K562 (cell line): ENCODE data around the gene SYMPK. TPM values are rescaled to one million over a fixed set of nuclear protein-coding genes. Genes with fewer than 3 reads are reported as not detected.

Experiments used
- ASH1L ChIP-seq: fragments of 450-650 bp; IDR thresholded peaks from 2 replicates; pipeline ENCODE4 v1.6.1; 2018; ENCODE audit warnings: borderline replicate concordance, mild to moderate bottlenecking, low read depth; ENCODE audit not compliant: partially characterized antibody
- ELF1 ChIP-seq: fragments of 200-800 bp; sonication (Bioruptor generic); IDR thresholded peaks from 2 replicates; pipeline ENCODE4 v1.6.1; 2016; ENCODE audit warnings: missing genetic modification characterization, missing compliant biosample characterization
- JUN ChIP-seq, 2 experiments: sonication (generic) in 1 of 2; formaldehyde crosslinking in 1 of 2; IDR thresholded peaks; 2 replicates each; pipeline versions ENCODE4 v1.6.1 to v1.8.0; 2012 to 2022; ENCODE audit warnings: borderline replicate concordance in 2 of 2, mild to moderate bottlenecking in 2 of 2, improper control_type of control experiment in 1 of 2, low read depth in 1 of 2, low read length in 1 of 2, missing genetic modification reagents in 1 of 2
- KDM5B ChIP-seq: fragments of 200-600 bp; sonication (generic); IDR thresholded peaks from 2 replicates; pipeline ENCODE4 v1.6.1; 2012; ENCODE audit warnings: low read depth, mild to moderate bottlenecking, moderate library complexity, low read length, control low read depth, inconsistent platforms; ENCODE audit not compliant: insufficient replicate concordance
- NELFE ChIP-seq: IDR thresholded peaks from 2 replicates; pipeline ENCODE4 v1.6.1; 2011; ENCODE audit warnings: mild to moderate bottlenecking; ENCODE audit not compliant: insufficient read depth, insufficient read length
- POLR2H ChIP-seq: IDR thresholded peaks from 2 replicates; pipeline ENCODE4 v1.6.1; 2016; ENCODE audit warnings: missing genetic modification characterization, low read depth, mild to moderate bottlenecking, control low read depth, missing compliant biosample characterization, moderate library complexity
- SMARCC2 ChIP-seq: fragments of 450-650 bp; IDR thresholded peaks from 2 replicates; pipeline ENCODE4 v1.6.1; 2017; ENCODE audit warnings: antibody characterized with exemption, moderate library complexity, mild to moderate bottlenecking, low read depth
- TBL1XR1 ChIP-seq, 2 experiments: IDR thresholded peaks; 2 replicates each; pipeline ENCODE4 v1.6.1; 2012; ENCODE audit warnings: improper control_type of control experiment in 2 of 2, low read length in 2 of 2, mild to moderate bottlenecking in 1 of 2
- TCF3 ChIP-seq: sonication (generic); formaldehyde crosslinking; IDR thresholded peaks from 2 replicates; pipeline ENCODE4 v1.4.0; 2020; ENCODE audit warnings: mild to moderate bottlenecking, missing genetic modification reagents
- TFAP4 ChIP-seq: sonication (generic); formaldehyde crosslinking; IDR thresholded peaks from 2 replicates; pipeline ENCODE4 v1.8.0; 2022; ENCODE audit warnings: missing genetic modification reagents, mild to moderate bottlenecking, moderate library complexity, borderline replicate concordance
- XRCC5 ChIP-seq: fragments of 200-400 bp; formaldehyde crosslinking; IDR thresholded peaks from 2 replicates; pipeline ENCODE4 v1.6.1; 2017; ENCODE audit warnings: low read depth, mild to moderate bottlenecking, low read length
- ZHX1 ChIP-seq: fragments of 150-350 bp; conservative IDR thresholded peaks from 2 replicates; pipeline ENCODE4 v1.6.1; 2014; ENCODE audit warnings: low read length
- ZNF280B ChIP-seq: fragments of 250-450 bp; sonication (Bioruptor Pico); IDR thresholded peaks from 2 replicates; pipeline ENCODE4 v1.5.1; 2021; ENCODE audit warnings: mild to moderate bottlenecking
- ZNF347 ChIP-seq: fragments of 450-650 bp; formaldehyde crosslinking; IDR thresholded peaks from 2 replicates; pipeline ENCODE4 v1.4.0; 2020; ENCODE audit warnings: low read depth, mild to moderate bottlenecking, moderate library complexity
- ZZZ3 ChIP-seq: fragments of 450-650 bp; IDR thresholded peaks from 2 replicates; pipeline ENCODE4 v1.6.1; 2016; ENCODE audit warnings: antibody characterized with exemption, mild to moderate bottlenecking, moderate library complexity
- polyA plus RNA-seq, 8 experiments: library from polyadenylated mRNA; depleted of rRNA in 4 of 8; stranded (reverse) in 5 of 8; unstranded in 3 of 8; fragments of >200 nt; fragmentation: Nextera tagmentation in 2 of 8; fragmentation: Illumina TruSeq in 1 of 8; extraction: Ambion mirVana in 2 of 8; extraction: Trizol in 1 of 8; gene quantifications; 2 replicates each; pipeline versions ENCODE4 v1.2.1 to v1.2.3, GENCODE V29; 2011 to 2014; ENCODE audit warnings: inconsistent platforms in 1 of 8, missing spikeins in 1 of 8
- total RNA-seq, 7 experiments: library from RNA; depleted of rRNA in 6 of 7; stranded (reverse); fragments of >200 nt in 6 of 7; fragmentation: Illumina TruSeq in 2 of 7; extraction: Trizol in 2 of 7; gene quantifications; 2 replicates each; pipeline versions ENCODE4 v1.2.1 to v1.2.3, GENCODE V29; 2011 to 2021; ENCODE audit warnings: low replicate concordance in 1 of 7

The SYMPK gene
- total and polyA plus RNA-seq, 9 of the 15 experiments (the other 6 are each of a cell fraction or from before 2014, with no cell fraction given) = 0.73 to 95.5 (median 58.4) TPM

GRCh38 chr19:45862564-45863334, at the start of gene SYMPK (continued):
- TF ChIP-seq ELF1 (tag) (peak; percentile 94), POLR2H (tag) (peak; percentile 47), ZNF347 (CRISPR knock-in tag) (no peak), TBL1XR1 (IDR thresholded peaks at IDR 0.05; ENCODE audit: low read length in 2 of 2) (no peak), SMARCC2 (no peak), ZNF280B (no peak), XRCC5 (no peak), NELFE (no peak), ZZZ3 (no peak), TFAP4 (CRISPR knock-in tag) (peak; percentile 74), JUN (IDR thresholded peaks at IDR 0.05; ENCODE audit: borderline replicate concordance, low read depth, low read length) (no peak), JUN (CRISPR knock-in tag; IDR thresholded peaks at IDR 0.05; ENCODE audit: borderline replicate concordance) (no peak), TCF3 (CRISPR knock-in tag) (no peak; the same call in 1 of the 2 replicates), ASH1L (no peak), KDM5B (peak; percentile 67), ZHX1 (no peak)
